Kidney (tissue), 14 donors: Measurements from ENCODE around the gene PLEKHA6. TPM values are rescaled to one million over a fixed set of nuclear protein-coding genes. Genes with fewer than 3 reads are reported as not detected.

Experiments
- DNase-seq, 5 donors: peaks; one replicate each; pipeline ENCODE4 v3.0.0-alpha.2; 2013 to 2020
- FAIRE-seq: peaks from 2 replicates; lab custom pipeline; 2012; peaks lifted over from hg19 to GRCh38; lab: Jason Lieb, UNC
- H3K27ac ChIP-seq, 2 donors: one replicate each; pipeline ENCODE4 v1.7.0; 2013; ENCODE audit warnings: low read depth in 2 of 2, low read length in 2 of 2, inconsistent platforms in 1 of 2
- H3K27me3 ChIP-seq: one replicate; pipeline ENCODE4 v1.7.1; 2013; ENCODE audit warnings: low read length, inconsistent platforms; ENCODE audit not compliant: control insufficient read depth, insufficient read depth
- H3K36me3 ChIP-seq, 3 donors: one replicate each; pipeline versions ENCODE4 v1.7.0 to v1.7.1; 2013; ENCODE audit warnings: low read length in 3 of 3, control low read depth in 1 of 3, inconsistent platforms in 1 of 3; ENCODE audit not compliant: insufficient read depth in 3 of 3, control insufficient read depth in 2 of 3
- H3K4me1 ChIP-seq, 3 donors: one replicate each; pipeline versions ENCODE4 v1.7.0 to v1.7.1; 2013; ENCODE audit warnings: low read length in 3 of 3, inconsistent platforms in 1 of 3, low read depth in 1 of 3; ENCODE audit not compliant: control insufficient read depth in 2 of 3, insufficient read depth in 2 of 3
- H3K4me3 ChIP-seq, 3 donors: one replicate each; pipeline versions ENCODE4 v1.7.0 to v1.8.1; 2013; ENCODE audit warnings: low read length in 3 of 3, control low read depth in 1 of 3, inconsistent platforms in 1 of 3
- H3K9ac ChIP-seq, 3 donors: one replicate each; pipeline versions ENCODE4 v1.7.0 to v1.7.1; 2013; ENCODE audit warnings: low read length in 3 of 3, control low read depth in 1 of 3, inconsistent platforms in 1 of 3
- H3K9me3 ChIP-seq, 3 donors: one replicate each; pipeline versions ENCODE4 v1.7.0 to v1.7.1; 2013; ENCODE audit warnings: low read length in 3 of 3, control low read depth in 1 of 3, inconsistent platforms in 1 of 3; ENCODE audit not compliant: control insufficient read depth in 2 of 3, insufficient read depth in 1 of 3
- intact Hi-C: fragments of 100-400 bp; cut with DNase I; formaldehyde crosslinking; loops from one replicate; pipeline ENCODE4 v1.11.1; 2022
- polyA plus RNA-seq: library from polyadenylated mRNA; stranded (reverse); fragments of 350-450 nt; fragmentation: Illumina TruSeq; extraction: RNeasy Lipid Tissue Mini Kit (QIAGEN cat#74804); gene quantifications from one replicate; pipeline ENCODE4 v1.2.3, GENCODE V29; 2014; ENCODE audit warnings: low read depth, low replicate concordance; ENCODE audit not compliant: insufficient read depth
- total RNA-seq: library from RNA; stranded (reverse); fragmentation: NEBNext Ultra II Directional; extraction: Animal tissue kit (Norgen Biotek cat#: 25700); gene quantifications from one replicate; pipeline ENCODE4 v1.2.1, GENCODE V29; 2021
- TF ChIP-seq, protein P1 (sequence below): IDR thresholded peaks from 3 replicates; pipeline ENCODE4 v1.5.1; 2012; ENCODE audit warnings: mild to moderate bottlenecking, moderate library complexity, borderline replicate concordance; ENCODE audit not compliant: insufficient read depth; ENCODE audit errors: extremely low read depth
- donor health status: control.
- donor health status: control.
- donor health status: control.
- donor health status: control.
- donor health status: control.
- donor health status: DM: yes; HTN: yes; CAD: no.
- donor health status: Normal renal cell carcinoma (clear cell type).

Gene PLEKHA6
- total and polyA plus RNA-seq, 2 donors from 2014 or later, result 17.5 to 65.1 TPM

DNA sequence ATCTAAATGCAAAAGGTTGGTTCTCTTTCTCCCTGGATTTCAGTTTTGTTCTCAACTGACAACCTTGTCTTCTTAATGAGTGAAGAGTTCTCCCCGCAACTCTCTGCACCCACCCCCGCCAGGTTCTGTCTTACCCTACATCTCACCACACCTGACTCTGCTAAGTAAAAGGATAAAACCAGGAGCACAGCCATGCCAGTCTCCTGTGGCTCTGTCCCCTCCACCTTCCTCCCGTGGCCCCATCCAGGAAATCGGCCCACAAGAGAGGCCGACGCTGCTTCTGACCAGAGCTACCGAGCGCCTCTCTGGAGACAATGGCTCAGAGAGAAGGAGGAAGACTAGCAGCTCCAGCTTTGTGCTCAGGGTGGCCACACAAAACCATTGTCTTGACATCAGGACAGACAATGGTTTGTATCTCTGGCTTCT lies 72.2 kb downstream of the PLEKHA6 start:
- Histone ChIP-seq H3K4me1 (peaks cover 19 to 52% (median 31%) of the 10 kb centered on the region in 3 donors), H3K27ac (peak overlapping the region; percentile 69 to 72), H3K4me3 (peak overlapping the region; percentile 46 to 73 (median 58)), H3K9me3 (no peaks in the 10 kb centered on the region), H3K27me3 (no peaks in the 10 kb centered on the region), H3K9ac (peak overlapping the region; percentile 7 to 80 (median 47)), H3K36me3 (no peaks in the 10 kb centered on the region)
- TF ChIP-seq, protein P1, sequence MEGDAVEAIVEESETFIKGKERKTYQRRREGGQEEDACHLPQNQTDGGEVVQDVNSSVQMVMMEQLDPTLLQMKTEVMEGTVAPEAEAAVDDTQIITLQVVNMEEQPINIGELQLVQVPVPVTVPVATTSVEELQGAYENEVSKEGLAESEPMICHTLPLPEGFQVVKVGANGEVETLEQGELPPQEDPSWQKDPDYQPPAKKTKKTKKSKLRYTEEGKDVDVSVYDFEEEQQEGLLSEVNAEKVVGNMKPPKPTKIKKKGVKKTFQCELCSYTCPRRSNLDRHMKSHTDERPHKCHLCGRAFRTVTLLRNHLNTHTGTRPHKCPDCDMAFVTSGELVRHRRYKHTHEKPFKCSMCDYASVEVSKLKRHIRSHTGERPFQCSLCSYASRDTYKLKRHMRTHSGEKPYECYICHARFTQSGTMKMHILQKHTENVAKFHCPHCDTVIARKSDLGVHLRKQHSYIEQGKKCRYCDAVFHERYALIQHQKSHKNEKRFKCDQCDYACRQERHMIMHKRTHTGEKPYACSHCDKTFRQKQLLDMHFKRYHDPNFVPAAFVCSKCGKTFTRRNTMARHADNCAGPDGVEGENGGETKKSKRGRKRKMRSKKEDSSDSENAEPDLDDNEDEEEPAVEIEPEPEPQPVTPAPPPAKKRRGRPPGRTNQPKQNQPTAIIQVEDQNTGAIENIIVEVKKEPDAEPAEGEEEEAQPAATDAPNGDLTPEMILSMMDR, result no peak
- no peak for DNase-seq
- intact Hi-C loops, result no loop called here
- no peak for FAIRE-seq

DNA sequence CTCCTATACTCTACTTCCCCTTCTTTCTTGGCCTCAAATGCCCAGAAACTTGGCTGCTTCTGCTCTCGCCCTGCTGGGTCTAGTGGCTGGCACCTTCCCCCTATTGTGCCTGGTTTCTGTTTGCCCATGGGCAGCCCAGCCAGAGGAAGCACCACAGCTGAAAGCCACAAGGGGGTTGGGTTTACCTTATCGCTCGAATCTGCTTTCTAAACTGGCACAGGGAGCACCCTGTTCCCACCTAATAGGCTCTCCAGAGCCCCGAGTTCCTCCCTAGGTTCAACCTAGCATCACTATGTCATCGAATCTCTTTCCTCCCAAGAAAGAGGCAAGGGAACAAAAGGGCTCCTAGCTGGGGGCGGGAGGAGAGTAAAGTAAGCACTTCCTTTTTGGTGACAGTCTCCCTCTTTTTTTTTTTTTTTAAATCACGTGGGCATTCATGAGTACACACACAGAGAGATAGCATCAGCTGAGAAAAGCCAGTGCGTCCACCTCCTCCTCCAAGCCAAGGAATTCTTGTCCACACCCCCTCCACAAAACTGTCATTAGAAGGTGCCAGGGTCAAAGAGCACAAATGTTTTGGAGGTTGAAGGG lies 72.8 kb downstream of the PLEKHA6 start:
- TF ChIP-seq, protein P1, result no peak
- DNase-seq, result peak in 1 of 5 donors; percentile 60
- peaks cover 22 to 58% (median 35%) of the 10 kb centered on the region in 3 donors for H3K4me1 ChIP-seq
- H3K4me3 ChIP-seq, result peak overlapping the region; percentile 37 to 73 (median 58)
- peak overlapping the region; percentile 69 to 72 for H3K27ac ChIP-seq
- no peaks in the 10 kb centered on the region for H3K9me3 ChIP-seq
- no peaks in the 10 kb centered on the region for H3K36me3 ChIP-seq
- H3K27me3 ChIP-seq, result no peaks in the 10 kb centered on the region
- intact Hi-C loops, result no loop called here
- no peak for FAIRE-seq
- H3K9ac ChIP-seq, result peak overlapping the region in 2 of 3 donors; percentile 25 to 80

DNA sequence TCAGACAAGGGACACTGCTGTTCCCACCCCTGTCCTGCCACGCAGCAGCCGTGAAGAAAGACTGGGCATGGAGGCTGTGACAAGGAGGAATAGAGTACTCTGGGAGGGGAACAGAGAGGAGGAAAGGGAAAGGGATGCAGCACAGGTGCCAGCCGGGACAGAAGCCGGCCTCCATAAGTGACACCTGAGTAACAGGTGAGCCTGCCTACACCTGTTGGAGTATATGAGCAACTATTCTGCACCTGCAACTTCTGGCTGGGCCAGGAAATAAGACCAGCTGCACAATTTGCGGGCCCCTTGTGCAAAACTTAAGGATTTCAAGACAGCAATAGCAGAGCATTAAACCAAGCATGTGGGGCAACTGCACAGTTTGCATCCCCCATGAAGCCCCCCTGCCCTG lies 73.4 kb downstream of the PLEKHA6 start:
- TF ChIP-seq, protein P1, result no peak
- H3K27ac ChIP-seq, result peak overlapping the region; percentile 69 to 72
- peak overlapping the region in 2 of 3 donors; percentile 22 to 80 for H3K9ac ChIP-seq
- H3K27me3 ChIP-seq, result no peaks in the 10 kb centered on the region
- peak overlapping the region in 2 of 3 donors; percentile 58 to 73 for H3K4me3 ChIP-seq
- DNase-seq (no peak), FAIRE-seq (no peak)
- H3K4me1 ChIP-seq, result peaks cover 22 to 62% (median 40%) of the 10 kb centered on the region in 3 donors
- H3K36me3 ChIP-seq, result no peaks in the 10 kb centered on the region
- no peaks in the 10 kb centered on the region for H3K9me3 ChIP-seq
- intact Hi-C loops, result no loop called here
